ENCODE data around the gene RAD51AP1. TPM values are rescaled to one million over a fixed set of nuclear protein-coding genes. Genes with fewer than 3 reads are reported as not detected.
"Not testable (repeated sequence)": the region's sequence is repeated elsewhere in the genome, so short reads cannot be mapped to it uniquely, and the experiment has no call there.

RAD51AP1 gene
- total and polyA plus RNA-seq, 5 donors from 2014 or later: 1.1 to 5.7 (median 2.3) TPM

GRCh38 chr12:4506870-4507269, 31.8 kb upstream of the RAD51AP1 start:
- H3K4me3 Mint-ChIP-seq: peak overlapping the region; percentile 22 to 74 (median 66)
- H3K9me3 Mint-ChIP-seq: no peaks in the 10 kb centered on the region
- no peaks in the 10 kb centered on the region for H3K27me3 ChIP-seq (ENCODE audit: control insufficient read depth, insufficient read depth, low read length)
- H3K4me3 ChIP-seq (ENCODE audit: low read depth, low read length): peak overlapping the region; percentile 61
- H3K36me3 Mint-ChIP-seq: peaks cover 20% of the 10 kb centered on the region
- no peaks in the 10 kb centered on the region for H3K27me3 Mint-ChIP-seq
- H3K27ac Mint-ChIP-seq: peak overlapping the region; percentile 67 to 95 (median 89)
- H3K9me3 ChIP-seq (ENCODE audit: control insufficient read depth in 2 of 2, low read length in 2 of 2): no peaks in the 10 kb centered on the region
- DNase-seq (peak in 2 of 3 donors; percentile 85 to 94), ATAC-seq (ENCODE audit: low read depth in 2 of 2) (peak; percentile 99)
- peaks cover 23% of the 10 kb centered on the region for H3K4me1 ChIP-seq (ENCODE audit: control insufficient read depth, insufficient read depth, low read length, poor library complexity, severe bottlenecking)
- peaks cover 14% of the 10 kb centered on the region for H3K36me3 ChIP-seq (ENCODE audit: control insufficient read depth, insufficient read depth, low read length)
- peak overlapping the region; percentile 74 for H3K27ac ChIP-seq (ENCODE audit: insufficient read depth, low read length, poor library complexity, severe bottlenecking)
- peaks cover 17 to 29% (median 27%) of the 10 kb centered on the region in 4 donors for H3K4me1 Mint-ChIP-seq

- DNase-seq; H3K27me3 Mint-ChIP-seq; H3K9me3 ChIP-seq (ENCODE audit: control insufficient read depth in 2 of 2, low read length in 2 of 2); ATAC-seq (ENCODE audit: low read depth in 2 of 2); H3K9me3 Mint-ChIP-seq; H3K4me3 ChIP-seq (ENCODE audit: low read depth, low read length); H3K36me3 ChIP-seq (ENCODE audit: control insufficient read depth, insufficient read depth, low read length); H3K27me3 ChIP-seq (ENCODE audit: control insufficient read depth, insufficient read depth, low read length): not testable (repeated sequence)
- Mint-ChIP-seq H3K27ac (peak overlapping the region; percentile 67 to 74 (median 72)), H3K36me3 (peaks cover 17% of the 10 kb centered on the region), H3K4me3 (peak overlapping the region in 1 of 4 donors; percentile 28), H3K4me1 (peaks cover 17 to 29% (median 27%) of the 10 kb centered on the region in 4 donors)
- Histone ChIP-seq H3K4me1 (ENCODE audit: control insufficient read depth, insufficient read depth, low read length, poor library complexity, severe bottlenecking) (peaks cover 23% of the 10 kb centered on the region), H3K27ac (ENCODE audit: insufficient read depth, low read length, poor library complexity, severe bottlenecking) (peak overlapping the region; percentile 74)
These were observed 30.2 kb upstream of the RAD51AP1 start for GRCh38 chr12:4508503-4508902.

- not testable (repeated sequence) for H3K4me3 ChIP-seq (ENCODE audit: low read depth, low read length); H3K27me3 Mint-ChIP-seq; H3K4me3 Mint-ChIP-seq; DNase-seq; H3K9me3 Mint-ChIP-seq; H3K36me3 Mint-ChIP-seq; H3K36me3 ChIP-seq (ENCODE audit: control insufficient read depth, insufficient read depth, low read length); H3K27ac Mint-ChIP-seq; H3K27me3 ChIP-seq (ENCODE audit: control insufficient read depth, insufficient read depth, low read length); ATAC-seq (ENCODE audit: low read depth in 2 of 2); H3K27ac ChIP-seq (ENCODE audit: insufficient read depth, low read length, poor library complexity, severe bottlenecking); H3K9me3 ChIP-seq (ENCODE audit: control insufficient read depth in 2 of 2, low read length in 2 of 2)
- H3K4me1 ChIP-seq (ENCODE audit: control insufficient read depth, insufficient read depth, low read length, poor library complexity, severe bottlenecking): peaks cover 23% of the 10 kb centered on the region
- H3K4me1 Mint-ChIP-seq: peaks cover 17 to 27% (median 22%) of the 10 kb centered on the region in 4 donors
These were observed 29.4 kb upstream of the RAD51AP1 start for GRCh38 chr12:4509269-4509668.

GRCh38 chr12:4518106-4518728, 20.5 kb upstream of the RAD51AP1 start:
- peaks cover 33% of the 10 kb centered on the region for H3K36me3 Mint-ChIP-seq
- H3K36me3 ChIP-seq (ENCODE audit: control insufficient read depth, insufficient read depth, low read length): peaks cover 50% of the 10 kb centered on the region

GRCh38 chr12:4523443-4523842, 15.2 kb upstream of the RAD51AP1 start:
- H3K4me1 Mint-ChIP-seq; H3K4me1 ChIP-seq (ENCODE audit: control insufficient read depth, insufficient read depth, low read length, poor library complexity, severe bottlenecking); H3K27me3 Mint-ChIP-seq; H3K9me3 ChIP-seq (ENCODE audit: control insufficient read depth in 2 of 2, low read length in 2 of 2); ATAC-seq (ENCODE audit: low read depth in 2 of 2); H3K4me3 ChIP-seq (ENCODE audit: low read depth, low read length); H3K27me3 ChIP-seq (ENCODE audit: control insufficient read depth, insufficient read depth, low read length); H3K9me3 Mint-ChIP-seq; DNase-seq; H3K4me3 Mint-ChIP-seq; H3K27ac ChIP-seq (ENCODE audit: insufficient read depth, low read length, poor library complexity, severe bottlenecking): not testable (repeated sequence)
- Mint-ChIP-seq H3K36me3 (peaks cover 27% of the 10 kb centered on the region), H3K27ac (peak overlapping the region in 1 of 3 donors; percentile 78)
- peaks cover 45% of the 10 kb centered on the region for H3K36me3 ChIP-seq (ENCODE audit: control insufficient read depth, insufficient read depth, low read length)

More at GRCh38 chr12:4518106-4518728, 20.5 kb upstream of the RAD51AP1 start:
- Mint-ChIP-seq H3K27me3 (no peaks in the 10 kb centered on the region), H3K27ac (peak overlapping the region in 2 of 3 donors; percentile 36 to 47), H3K4me3 (no peak overlapping the region), H3K4me1 (peaks cover 0 to 10% (median 1%) of the 10 kb centered on the region in 4 donors), H3K9me3 (no peaks in the 10 kb centered on the region)
- Histone ChIP-seq H3K27ac (ENCODE audit: insufficient read depth, low read length, poor library complexity, severe bottlenecking) (no peak overlapping the region), H3K4me3 (ENCODE audit: low read depth, low read length) (no peak overlapping the region), H3K27me3 (ENCODE audit: control insufficient read depth, insufficient read depth, low read length) (no peaks in the 10 kb centered on the region), H3K9me3 (ENCODE audit: control insufficient read depth in 2 of 2, low read length in 2 of 2) (no peaks in the 10 kb centered on the region), H3K4me1 (ENCODE audit: control insufficient read depth, insufficient read depth, low read length, poor library complexity, severe bottlenecking) (no peaks in the 10 kb centered on the region)
- DNase-seq (no peak), ATAC-seq (ENCODE audit: low read depth in 2 of 2) (no peak)

GRCh38 chr12:4526923-4527546, 11.7 kb upstream of the RAD51AP1 start:
- Mint-ChIP-seq H3K9me3 (no peaks in the 10 kb centered on the region), H3K4me3 (no peak overlapping the region), H3K36me3 (peaks cover 19% of the 10 kb centered on the region), H3K27me3 (no peaks in the 10 kb centered on the region), H3K4me1 (peaks cover 3 to 5% (median 4%) of the 10 kb centered on the region in 4 donors), H3K27ac (no peak overlapping the region)
- Histone ChIP-seq H3K27ac (ENCODE audit: insufficient read depth, low read length, poor library complexity, severe bottlenecking) (no peak overlapping the region), H3K36me3 (ENCODE audit: control insufficient read depth, insufficient read depth, low read length) (peaks cover 37% of the 10 kb centered on the region), H3K27me3 (ENCODE audit: control insufficient read depth, insufficient read depth, low read length) (no peaks in the 10 kb centered on the region), H3K9me3 (ENCODE audit: control insufficient read depth in 2 of 2, low read length in 2 of 2) (no peaks in the 10 kb centered on the region), H3K4me1 (ENCODE audit: control insufficient read depth, insufficient read depth, low read length, poor library complexity, severe bottlenecking) (peaks cover 12% of the 10 kb centered on the region), H3K4me3 (ENCODE audit: low read depth, low read length) (no peak overlapping the region)
- peak in 2 of 3 donors; percentile 36 to 48 for DNase-seq
- ATAC-seq (ENCODE audit: low read depth in 2 of 2): no peak

- peaks cover 12% of the 10 kb centered on the region for H3K4me1 ChIP-seq (ENCODE audit: control insufficient read depth, insufficient read depth, low read length, poor library complexity, severe bottlenecking)
- Mint-ChIP-seq H3K36me3 (peaks cover 8% of the 10 kb centered on the region), H3K27ac (peak overlapping the region in 1 of 3 donors; percentile 16)
These were observed 8.5 kb upstream of the RAD51AP1 start for GRCh38 chr12:4530160-4530559.

More at GRCh38 chr12:4530160-4530559, 8.5 kb upstream of the RAD51AP1 start:
- H3K27me3 ChIP-seq (ENCODE audit: control insufficient read depth, insufficient read depth, low read length): no peaks in the 10 kb centered on the region
- H3K27ac ChIP-seq (ENCODE audit: insufficient read depth, low read length, poor library complexity, severe bottlenecking): peak overlapping the region; percentile 56
- H3K4me3 ChIP-seq (ENCODE audit: low read depth, low read length): peak overlapping the region; percentile 69
- Mint-ChIP-seq H3K27me3 (no peaks in the 10 kb centered on the region), H3K4me1 (peaks cover 0 to 5% (median 3%) of the 10 kb centered on the region in 4 donors), H3K4me3 (peak overlapping the region in 3 of 4 donors; percentile 9 to 47 (median 37)), H3K9me3 (no peaks in the 10 kb centered on the region)
- DNase-seq (no peak), ATAC-seq (ENCODE audit: low read depth in 2 of 2) (no peak)
- no peaks in the 10 kb centered on the region for H3K9me3 ChIP-seq (ENCODE audit: control insufficient read depth in 2 of 2, low read length in 2 of 2)
- H3K36me3 ChIP-seq (ENCODE audit: control insufficient read depth, insufficient read depth, low read length): peaks cover 34% of the 10 kb centered on the region
